ENCODE data around the gene DSCAM.

The DSCAM gene

DNA sequence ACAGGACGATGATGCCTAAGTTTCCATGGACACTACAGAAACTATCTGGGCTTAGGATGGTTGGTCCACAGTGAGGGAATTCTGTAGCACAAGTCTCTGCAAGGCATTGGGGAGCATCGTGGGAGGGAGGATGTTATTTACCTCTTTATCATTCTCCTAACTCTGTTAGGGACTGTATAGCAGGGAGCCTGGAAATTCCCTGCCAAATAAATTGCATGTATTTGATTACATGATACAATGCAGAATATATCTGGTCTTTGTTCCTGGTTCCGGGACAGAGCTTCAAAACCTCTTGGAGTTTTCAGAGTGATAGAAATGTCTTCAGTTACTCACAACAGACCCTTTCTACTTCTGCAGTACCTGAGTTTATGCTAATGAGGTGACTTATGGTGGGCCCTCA, 593.8 kb downstream of the DSCAM start:
- Histone ChIP-seq H3K9me2 (replicated peaks; ENCODE audit: insufficient read depth, low read length) (no peaks in the 10 kb centered on the region), H3K79me2 (ENCODE audit: insufficient read depth, low read length) (no peaks in the 10 kb centered on the region), H4K20me1 (ENCODE audit: low read depth, low read length) (no peaks in the 10 kb centered on the region), H3K27ac (ENCODE audit: low read depth, low read length) (no peak overlapping the region), H3K4me2 (ENCODE audit: low read depth, low read length, poor library complexity, severe bottlenecking) (no peak overlapping the region), H3K36me3 (ENCODE audit: low read length) (no peaks in the 10 kb centered on the region), H2AFZ (ENCODE audit: low read depth, low read length, severe bottlenecking) (no peak overlapping the region), H3F3A (ENCODE audit: insufficient read depth) (no peaks in the 10 kb centered on the region), H3K27me3 (ENCODE audit: low read length) (no peaks in the 10 kb centered on the region), H3K9ac (ENCODE audit: low read length) (no peak overlapping the region), H3K4me3 (ENCODE audit: insufficient read depth, low read length, poor library complexity, severe bottlenecking) (no peak overlapping the region), H3K9me3 (ENCODE audit: insufficient read depth, low read length) (peaks cover 8% of the 10 kb centered on the region; the same call in 1 of the 2 replicates)
- TF ChIP-seq, protein P1, sequence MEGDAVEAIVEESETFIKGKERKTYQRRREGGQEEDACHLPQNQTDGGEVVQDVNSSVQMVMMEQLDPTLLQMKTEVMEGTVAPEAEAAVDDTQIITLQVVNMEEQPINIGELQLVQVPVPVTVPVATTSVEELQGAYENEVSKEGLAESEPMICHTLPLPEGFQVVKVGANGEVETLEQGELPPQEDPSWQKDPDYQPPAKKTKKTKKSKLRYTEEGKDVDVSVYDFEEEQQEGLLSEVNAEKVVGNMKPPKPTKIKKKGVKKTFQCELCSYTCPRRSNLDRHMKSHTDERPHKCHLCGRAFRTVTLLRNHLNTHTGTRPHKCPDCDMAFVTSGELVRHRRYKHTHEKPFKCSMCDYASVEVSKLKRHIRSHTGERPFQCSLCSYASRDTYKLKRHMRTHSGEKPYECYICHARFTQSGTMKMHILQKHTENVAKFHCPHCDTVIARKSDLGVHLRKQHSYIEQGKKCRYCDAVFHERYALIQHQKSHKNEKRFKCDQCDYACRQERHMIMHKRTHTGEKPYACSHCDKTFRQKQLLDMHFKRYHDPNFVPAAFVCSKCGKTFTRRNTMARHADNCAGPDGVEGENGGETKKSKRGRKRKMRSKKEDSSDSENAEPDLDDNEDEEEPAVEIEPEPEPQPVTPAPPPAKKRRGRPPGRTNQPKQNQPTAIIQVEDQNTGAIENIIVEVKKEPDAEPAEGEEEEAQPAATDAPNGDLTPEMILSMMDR (IDR thresholded peaks at IDR 0.05; ENCODE audit: insufficient read depth, low read length, poor library complexity, severe bottlenecking) = no peak
- TF ChIP-seq EZH2phosphoT487 (conservative IDR thresholded peaks at IDR 0.05; ENCODE audit: low read length) = no peak

DNA sequence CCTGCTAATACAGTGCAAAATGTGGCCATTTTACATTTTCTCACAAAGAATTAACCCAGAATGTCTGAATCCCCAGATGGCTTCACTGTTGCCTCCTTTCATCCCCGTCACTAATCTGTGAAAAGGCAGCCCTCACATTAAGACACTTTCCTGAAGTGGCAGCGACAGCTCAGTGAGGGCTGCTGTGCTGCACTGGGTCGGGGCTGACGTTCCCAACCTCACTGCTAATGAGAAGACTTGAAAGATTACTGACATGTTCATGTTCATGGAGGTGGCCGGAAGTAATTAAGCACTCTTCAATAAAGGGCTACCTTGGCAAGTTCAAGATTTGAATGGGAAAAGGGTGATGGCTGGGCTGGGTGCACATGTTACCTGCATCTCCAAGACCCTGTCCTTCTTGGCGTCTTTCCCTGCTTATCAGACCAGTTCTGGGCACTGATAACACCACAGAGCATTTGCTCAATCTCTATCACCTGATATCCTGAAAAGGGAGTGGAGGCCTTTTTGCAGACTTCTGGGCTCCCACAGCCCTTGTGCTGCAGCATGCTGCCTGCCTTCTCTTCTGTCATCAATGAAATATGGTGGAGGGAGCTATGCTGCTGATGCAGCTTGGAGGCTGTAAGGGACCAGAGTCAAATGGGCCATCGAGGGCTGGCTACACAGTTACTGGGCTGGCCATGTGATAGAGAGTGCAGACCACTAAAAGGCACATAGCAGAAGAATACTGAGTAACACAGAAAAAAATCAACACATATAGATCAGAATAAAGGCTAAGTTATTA, 596.3 kb downstream of the DSCAM start:
- no peaks in the 10 kb centered on the region for H3K79me2 ChIP-seq (ENCODE audit: insufficient read depth, low read length)
- H4K20me1 ChIP-seq (ENCODE audit: low read depth, low read length) = no peaks in the 10 kb centered on the region
- H3K9ac ChIP-seq (ENCODE audit: low read length) = no peak overlapping the region
- no peaks in the 10 kb centered on the region for H3F3A ChIP-seq (ENCODE audit: insufficient read depth)
- no peak overlapping the region for H3K27ac ChIP-seq (ENCODE audit: low read depth, low read length)
- H3K4me3 ChIP-seq (ENCODE audit: insufficient read depth, low read length, poor library complexity, severe bottlenecking) = no peak overlapping the region
- H3K4me2 ChIP-seq (ENCODE audit: low read depth, low read length, poor library complexity, severe bottlenecking) = no peak overlapping the region
- no peaks in the 10 kb centered on the region for H3K27me3 ChIP-seq (ENCODE audit: low read length)
- H3K9me3 ChIP-seq (ENCODE audit: insufficient read depth, low read length) = peaks cover 8% of the 10 kb centered on the region; the same call in 1 of the 2 replicates
- H2AFZ ChIP-seq (ENCODE audit: low read depth, low read length, severe bottlenecking) = no peak overlapping the region
- no peaks in the 10 kb centered on the region for H3K9me2 ChIP-seq (replicated peaks; ENCODE audit: insufficient read depth, low read length)
- TF ChIP-seq, protein P1 (IDR thresholded peaks at IDR 0.05; ENCODE audit: insufficient read depth, low read length, poor library complexity, severe bottlenecking) = no peak
- no peak for TF ChIP-seq EZH2phosphoT487 (conservative IDR thresholded peaks at IDR 0.05; ENCODE audit: low read length)
- H3K36me3 ChIP-seq (ENCODE audit: low read length) = no peaks in the 10 kb centered on the region

GRCh38 chr21:40244981-40245380, 602.0 kb downstream of the DSCAM start:
- Histone ChIP-seq H3K79me2 (ENCODE audit: insufficient read depth, low read length) (no peaks in the 10 kb centered on the region), H3K36me3 (ENCODE audit: low read length) (no peaks in the 10 kb centered on the region), H3K4me2 (ENCODE audit: low read depth, low read length, poor library complexity, severe bottlenecking) (no peak overlapping the region), H2AFZ (ENCODE audit: low read depth, low read length, severe bottlenecking) (no peak overlapping the region), H3K27ac (ENCODE audit: low read depth, low read length) (no peak overlapping the region), H3K9ac (ENCODE audit: low read length) (no peak overlapping the region), H3K9me3 (ENCODE audit: insufficient read depth, low read length) (peaks cover 8% of the 10 kb centered on the region; the same call in 1 of the 2 replicates), H3K9me2 (replicated peaks; ENCODE audit: insufficient read depth, low read length) (no peaks in the 10 kb centered on the region), H4K20me1 (ENCODE audit: low read depth, low read length) (no peaks in the 10 kb centered on the region), H3F3A (ENCODE audit: insufficient read depth) (no peaks in the 10 kb centered on the region), H3K4me3 (ENCODE audit: insufficient read depth, low read length, poor library complexity, severe bottlenecking) (no peak overlapping the region), H3K27me3 (ENCODE audit: low read length) (no peaks in the 10 kb centered on the region)
- TF ChIP-seq, protein P1 (IDR thresholded peaks at IDR 0.05; ENCODE audit: insufficient read depth, low read length, poor library complexity, severe bottlenecking) = no peak
- TF ChIP-seq EZH2phosphoT487 (conservative IDR thresholded peaks at IDR 0.05; ENCODE audit: low read length) = no peak

Data from SU-DHL-6 (cell line).